HG03095 (cell line): ENCODE data around the gene ZNF514.
"Not testable (repeated sequence)": the region's sequence is repeated elsewhere in the genome, so short reads cannot be mapped to it uniquely, and the experiment has no call there.

Source experiments
- ATAC-seq: cut with Tn5 transposase; IDR thresholded peaks from one replicate; pipeline ENCODE4 v1.9.1; 2021; ENCODE audit warnings: moderate library complexity; ENCODE audit not compliant: unreplicated experiment

ZNF514 gene

GRCh38 chr2:95159690-95160449, at the start of gene ZNF514:
ZNF514 (minus strand) TSS chr2:95159848; CDS start chr2:95153253, 6,595 bp downstream.
- ATAC-seq, result peak; percentile 86

DNA sequence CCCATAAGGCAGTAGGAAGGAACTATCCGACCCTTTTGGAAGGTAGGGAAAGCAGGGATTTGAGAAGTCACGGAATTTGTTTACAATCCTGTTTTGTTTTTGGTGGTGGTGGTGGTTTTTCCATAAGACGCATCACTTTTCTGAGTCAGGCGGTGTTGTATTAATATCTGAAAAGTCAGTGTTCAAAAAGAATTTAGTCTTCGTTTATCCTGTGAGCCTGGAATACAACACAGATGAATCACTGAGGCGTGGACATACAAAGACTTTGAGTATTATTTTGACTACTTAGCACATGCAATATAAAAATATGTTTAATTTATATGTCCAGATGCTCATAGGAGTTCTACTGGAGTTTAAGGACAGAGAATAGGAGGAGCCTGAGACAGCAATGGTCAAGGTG, 48.5 kb upstream of the ZNF514 start:
- no peak for ATAC-seq

- ATAC-seq, result peak; percentile 95
These were observed 47.7 kb upstream of the ZNF514 start, which contains the start of gene ZNF892 for GRCh38 chr2:95207111-95207961. ZNF892 (plus strand) TSS chr2:95207521; CDS start chr2:95207816, 295 bp downstream.

DNA sequence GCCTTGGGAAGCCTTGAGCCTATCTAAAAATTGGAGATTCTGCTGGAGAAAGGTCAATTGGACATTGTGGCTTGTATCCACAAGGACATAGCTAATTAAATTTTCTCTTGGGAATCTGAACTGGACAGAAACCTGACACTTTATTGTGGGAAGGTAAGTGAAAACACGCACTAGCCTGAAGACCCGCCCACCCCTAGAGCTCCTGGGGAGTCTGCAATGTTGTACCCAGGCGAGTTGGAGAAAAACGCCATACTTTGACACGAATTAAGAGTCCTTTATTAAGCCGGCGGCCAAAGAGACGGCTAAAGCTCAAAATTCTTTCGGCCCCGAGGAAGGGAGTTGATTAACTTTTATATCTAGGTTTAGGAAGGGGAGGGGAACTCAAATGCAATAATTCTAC, 46.4 kb upstream of the ZNF514 start:
- no peak for ATAC-seq

DNA sequence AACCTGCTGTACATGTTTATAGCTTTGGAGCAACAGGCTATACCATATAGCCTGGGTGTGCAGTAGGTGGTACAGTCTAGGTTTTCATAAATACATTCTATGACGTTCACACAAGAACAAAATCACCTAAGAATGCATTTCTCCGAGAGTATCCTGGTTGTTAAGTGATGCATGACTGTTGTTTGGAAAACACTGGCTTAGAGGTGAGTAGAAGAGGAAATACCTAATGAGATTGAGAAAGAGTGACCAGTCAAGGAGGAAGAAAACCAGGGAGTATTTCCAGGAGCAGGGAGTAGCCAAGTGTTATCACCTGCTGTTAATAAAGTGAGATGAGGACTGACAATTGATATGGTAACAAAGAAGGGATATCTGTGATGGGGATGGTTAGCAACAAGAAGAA, 44.7 kb upstream of the ZNF514 start:
- no peak for ATAC-seq

DNA sequence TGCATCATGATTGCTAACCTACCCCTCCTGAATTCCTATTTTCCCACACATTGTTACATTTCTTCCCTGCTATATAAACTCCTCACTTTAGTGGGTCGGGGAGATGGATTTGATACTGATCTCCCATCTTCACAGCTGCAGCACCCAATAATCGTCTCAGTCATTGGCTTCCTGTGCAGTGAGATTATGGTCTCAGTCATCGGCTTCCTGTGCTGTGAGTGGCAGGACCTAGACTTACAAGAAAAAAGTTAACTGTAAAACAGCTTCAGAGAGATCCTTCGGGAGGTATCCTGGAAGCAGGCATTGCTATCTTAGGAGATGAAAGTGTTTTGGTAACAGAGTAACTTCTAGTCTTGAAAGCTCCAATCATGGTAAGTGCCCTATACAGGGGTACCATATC, 44.3 kb upstream of the ZNF514 start:
- ATAC-seq, result no peak

GRCh38 chr2:95192956-95193355, 33.3 kb upstream of the ZNF514 start:
- ATAC-seq, result not testable (repeated sequence)

DNA sequence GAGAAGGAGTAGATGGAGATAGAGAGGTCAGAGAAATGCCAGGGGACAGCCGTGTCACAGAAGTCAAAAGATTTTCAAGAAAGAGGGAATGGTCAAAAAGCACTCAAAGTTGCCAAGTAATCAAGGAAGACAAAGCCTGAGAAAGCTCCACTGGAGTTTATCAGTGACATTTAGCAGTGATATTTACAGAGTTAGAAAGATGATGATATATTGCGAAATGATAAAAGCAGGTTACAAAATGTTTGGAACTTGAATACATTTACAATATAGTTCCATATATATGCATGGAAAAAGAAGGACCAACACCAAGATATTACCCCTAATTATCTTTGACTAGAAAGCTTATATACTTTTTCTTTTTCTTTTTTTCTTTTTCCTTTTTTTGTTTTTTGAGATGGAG, 26.3 kb upstream of the ZNF514 start:
- ATAC-seq, result no peak

DNA sequence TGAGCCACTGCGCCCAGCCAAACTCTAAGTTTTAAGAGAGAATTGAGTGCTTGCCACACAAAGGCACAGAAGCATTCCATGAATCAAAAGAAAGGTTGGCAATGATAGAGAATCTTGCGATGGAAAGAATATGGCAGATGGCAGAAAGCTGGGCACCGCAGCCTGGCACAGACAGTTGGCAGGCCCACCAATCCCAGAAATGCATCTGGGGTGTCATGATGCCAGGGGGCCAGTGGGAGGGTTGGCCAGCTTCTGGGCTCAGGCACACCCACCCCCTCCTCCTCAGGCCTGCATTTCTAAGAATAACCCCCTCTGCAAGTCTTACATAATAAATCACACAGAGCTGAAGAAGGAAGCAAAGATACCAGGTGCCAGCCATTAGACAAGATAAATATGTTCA, 25.5 kb upstream of the ZNF514 start:
- ATAC-seq, result no peak

GRCh38 chr2:95181774-95182173, 22.1 kb upstream of the ZNF514 start:
- ATAC-seq, result no peak

- no peak for ATAC-seq
These were observed 19.8 kb upstream of the ZNF514 start for GRCh38 chr2:95179451-95179850.

DNA sequence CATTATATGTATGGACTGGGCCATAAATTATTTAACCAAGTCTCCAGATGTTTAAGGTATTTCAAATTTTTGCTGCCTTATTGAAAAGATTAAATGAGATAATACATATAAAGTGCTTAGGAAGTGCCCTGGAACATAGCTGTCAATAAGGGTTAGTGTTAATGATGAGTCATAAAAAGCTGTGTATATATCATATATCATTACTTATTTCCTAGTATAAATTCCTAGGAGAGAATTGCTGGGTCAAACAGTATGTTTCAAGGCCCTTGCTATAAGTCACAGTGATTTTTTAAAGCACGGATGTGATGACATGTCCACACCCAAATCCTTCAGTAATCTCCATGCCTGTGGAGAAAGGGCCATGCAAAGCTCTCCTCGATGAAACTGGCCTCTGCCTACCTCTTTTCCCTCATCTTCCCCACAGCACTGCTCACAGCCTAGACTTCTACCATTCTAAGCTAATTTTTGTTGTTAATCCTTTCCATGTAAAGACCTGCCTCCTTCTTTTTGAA, 14.4 kb upstream of the ZNF514 start:
- no peak for ATAC-seq

DNA sequence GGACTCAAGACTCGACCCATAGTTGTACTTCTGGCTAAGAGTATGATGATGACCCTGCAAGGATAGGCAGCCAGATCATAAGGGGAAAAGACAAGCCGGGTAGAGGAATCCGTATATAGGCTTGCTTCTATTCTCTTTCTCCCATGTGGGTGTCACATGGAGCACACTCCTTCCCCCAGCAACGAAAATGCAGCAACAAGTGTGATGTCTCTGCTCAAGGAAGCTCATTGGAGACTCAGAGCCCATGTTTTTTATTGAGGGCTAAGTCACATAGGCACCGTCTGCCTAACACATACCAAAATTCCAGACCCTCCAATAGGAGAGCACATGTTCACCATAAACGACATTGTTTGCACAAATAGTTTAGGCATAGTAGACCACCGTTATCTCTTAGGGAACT, 12.3 kb upstream of the ZNF514 start:
- no peak for ATAC-seq

DNA sequence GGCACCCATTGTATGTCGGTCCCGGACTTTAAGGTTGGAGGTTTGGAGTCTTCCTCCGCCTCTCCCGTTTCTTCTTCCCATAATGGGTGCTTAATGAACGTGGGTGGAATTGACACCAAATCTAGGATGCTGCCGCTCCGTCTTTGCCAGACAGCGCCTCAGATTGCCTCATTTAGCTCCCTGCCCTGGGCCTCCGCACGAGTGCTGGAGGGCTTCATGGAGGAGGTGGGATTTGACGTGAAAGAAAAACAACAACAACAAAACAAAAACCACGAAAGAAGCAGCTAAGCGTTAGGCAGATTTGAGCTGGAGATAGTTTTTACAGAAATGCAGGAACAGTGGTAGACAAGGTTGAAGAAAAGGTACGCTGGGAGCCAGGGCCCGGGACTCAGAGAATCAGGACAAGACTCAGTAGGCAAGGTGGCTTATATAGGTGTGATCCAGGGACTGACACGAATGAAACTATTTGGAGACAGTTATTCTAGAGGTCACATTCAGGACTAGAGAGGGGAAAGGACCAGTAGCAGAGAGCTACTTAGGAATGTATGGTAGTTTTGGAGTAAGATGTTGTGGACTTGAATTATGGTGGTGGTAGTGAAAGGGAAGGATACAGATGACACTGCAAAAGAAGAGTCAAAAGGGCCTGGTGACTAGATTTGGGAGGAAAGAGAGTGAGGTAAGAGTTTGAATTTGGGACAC, 6.6 kb upstream of the ZNF514 start:
- ATAC-seq, result peak; percentile 21

DNA sequence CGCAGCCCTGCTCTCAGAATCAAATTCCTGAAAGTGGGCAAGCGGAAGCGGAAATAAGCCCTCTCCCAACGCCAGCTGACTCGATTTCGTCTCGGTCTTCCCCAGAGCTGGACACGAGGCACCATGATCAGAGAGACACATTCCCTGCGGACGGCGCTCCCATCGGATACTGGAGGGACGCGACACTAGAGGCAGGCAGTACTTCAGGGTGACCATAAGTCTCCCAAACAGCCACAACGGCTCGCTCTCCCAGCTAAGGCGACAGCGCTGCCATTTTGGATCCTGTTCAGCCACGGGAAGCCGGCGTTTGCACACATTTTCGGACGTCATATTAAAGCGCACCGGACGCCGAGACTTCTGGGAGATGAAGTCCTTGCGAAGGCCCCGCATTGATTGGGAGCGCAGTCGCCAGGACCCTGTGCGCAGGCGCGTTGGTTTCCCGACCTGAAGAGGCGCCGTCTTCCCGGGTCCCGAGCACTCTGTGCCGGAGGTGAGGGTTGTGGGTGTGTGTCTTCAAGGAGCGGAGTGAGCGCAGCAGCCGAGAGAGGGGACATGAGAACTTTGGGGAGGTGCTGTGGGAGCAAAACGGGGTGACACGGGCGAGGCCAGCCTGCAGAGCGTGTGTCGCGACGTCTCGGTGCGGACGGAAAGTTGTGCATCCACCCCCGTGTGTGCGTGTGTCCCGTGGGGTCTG, 5.9 kb upstream of the ZNF514 start, which contains the start of gene ZNF2:
Gene ZNF2, plus strand, starts transcription at position 439 of the 694 bp plus-strand sequence. CDS start 10,418 bp downstream, outside the sequence.
- ATAC-seq, result peak; percentile 92

DNA sequence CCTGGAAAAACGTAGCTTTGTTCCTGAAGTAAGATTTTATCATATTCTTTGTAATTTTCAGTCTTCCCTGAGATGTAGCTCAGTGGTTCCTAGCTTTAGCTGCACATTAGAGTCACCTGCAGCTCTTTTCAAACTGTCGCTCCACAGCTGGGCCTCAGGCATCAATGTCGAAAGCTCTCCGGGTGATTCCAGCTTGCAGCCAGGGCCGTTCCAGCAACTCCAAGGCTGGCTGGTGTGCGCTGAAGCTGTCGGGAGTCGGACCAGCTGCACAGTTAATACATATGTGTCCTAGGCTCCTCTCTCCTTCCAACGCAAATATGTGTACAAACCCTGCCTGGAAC, 5.4 kb upstream of the ZNF514 start:
- ATAC-seq, result peak; percentile 7

- peak; percentile 44 for ATAC-seq
These were observed 593 bp downstream of the ZNF514 start for GRCh38 chr2:95158891-95159619.

GRCh38 chr2:95158441-95158840, 1.2 kb downstream of the ZNF514 start:
- ATAC-seq, result no peak

- ATAC-seq, result no peak
These were observed 10.2 kb downstream of the ZNF514 start for GRCh38 chr2:95149397-95149984.

DNA sequence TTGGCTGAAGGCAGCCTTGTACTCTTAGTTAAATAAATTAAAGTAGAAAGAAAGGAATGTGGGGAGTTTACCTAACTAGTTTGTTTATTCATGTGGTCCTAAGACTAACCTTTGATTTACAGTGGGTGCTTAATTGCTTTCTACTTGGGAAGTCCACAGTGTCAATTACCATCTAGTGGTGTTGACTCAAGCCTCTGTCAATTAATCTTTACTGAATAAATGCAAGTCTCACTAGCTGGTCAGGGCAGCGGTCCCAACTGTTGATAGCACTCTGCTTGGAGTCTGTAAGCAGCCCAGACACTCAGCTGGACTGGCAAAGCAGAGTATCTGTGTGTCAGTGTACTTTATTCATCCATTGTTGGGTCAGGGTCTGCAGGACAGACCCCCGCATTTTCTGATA, 15.8 kb downstream of the ZNF514 start:
- ATAC-seq, result no peak
